Trophoblast cell (in vitro differentiated cells and primary cell): ENCODE measurements around the gene APOE.

ENCODE experiments used
- DNase-seq, 2 donors: peaks; one replicate each; pipeline ENCODE4 v3.0.0-alpha.2; 2016
- H2AFZ ChIP-seq: 2 replicates; pipeline ENCODE4 v1.6.1; 2013; ENCODE audit warnings: low read length, moderate library complexity, mild to moderate bottlenecking; ENCODE audit not compliant: insufficient read depth, poor library complexity
- H2AK5ac ChIP-seq: 2 replicates; pipeline ENCODE4 v1.6.1; 2013; ENCODE audit warnings: mild to moderate bottlenecking, low read length
- H2BK120ac ChIP-seq: 2 replicates; pipeline ENCODE4 v1.6.1; 2013; ENCODE audit warnings: low read length, mild to moderate bottlenecking, moderate library complexity; ENCODE audit not compliant: insufficient read depth, poor library complexity
- H2BK12ac ChIP-seq: 2 replicates; pipeline ENCODE4 v1.6.1; 2013; ENCODE audit warnings: mild to moderate bottlenecking, low read length, moderate library complexity
- H2BK5ac ChIP-seq: 2 replicates; pipeline ENCODE4 v1.6.1; 2013; ENCODE audit warnings: low read length, low read depth, moderate library complexity, mild to moderate bottlenecking; ENCODE audit not compliant: poor library complexity
- H3K14ac ChIP-seq: 2 replicates; pipeline ENCODE4 v1.6.1; 2013; ENCODE audit warnings: mild to moderate bottlenecking, low read length
- H3K18ac ChIP-seq: 2 replicates; pipeline ENCODE4 v1.6.1; 2013; ENCODE audit warnings: mild to moderate bottlenecking, low read length
- H3K23ac ChIP-seq: 2 replicates; pipeline ENCODE4 v1.6.1; 2013; ENCODE audit warnings: low read length
- H3K27ac ChIP-seq: 2 replicates; pipeline ENCODE4 v1.5.1; 2013; ENCODE audit warnings: low read depth, mild to moderate bottlenecking, inconsistent platforms, low read length, moderate library complexity
- H3K27me3 ChIP-seq: 2 replicates; pipeline ENCODE4 v1.6.1; 2013; ENCODE audit warnings: inconsistent platforms, mild to moderate bottlenecking, low read length, moderate library complexity; ENCODE audit not compliant: insufficient read depth
- H3K36me3 ChIP-seq, 2 experiments: 1 replicate in 1 of 2; 2 replicates in 1 of 2; pipeline ENCODE4 v1.6.1; 2013; ENCODE audit warnings: low read length in 2 of 2, mild to moderate bottlenecking in 2 of 2, moderate library complexity in 1 of 2; ENCODE audit not compliant: insufficient read depth in 2 of 2, control insufficient read depth in 1 of 2
- H3K4ac ChIP-seq: 2 replicates; pipeline ENCODE4 v1.6.1; 2013; ENCODE audit warnings: low read depth, mild to moderate bottlenecking, low read length, moderate library complexity
- H3K4me1 ChIP-seq, 2 experiments: 1 replicate in 1 of 2; 2 replicates in 1 of 2; pipeline ENCODE4 v1.6.1; 2013; ENCODE audit warnings: low read length in 2 of 2, mild to moderate bottlenecking in 2 of 2, moderate library complexity in 1 of 2; ENCODE audit not compliant: insufficient read depth in 2 of 2, control insufficient read depth in 1 of 2
- H3K4me2 ChIP-seq: 2 replicates; pipeline ENCODE4 v1.6.1; 2013; ENCODE audit warnings: inconsistent platforms, mild to moderate bottlenecking, low read length, moderate library complexity
- H3K4me3 ChIP-seq: 2 replicates; pipeline ENCODE4 v1.5.1; 2013; ENCODE audit warnings: mild to moderate bottlenecking, low read depth, low read length, inconsistent platforms
- H3K79me1 ChIP-seq: one replicate; pipeline ENCODE4 v1.6.1; 2013; ENCODE audit warnings: low read length
- H3K79me2 ChIP-seq: 2 replicates; pipeline ENCODE4 v1.6.1; 2013; ENCODE audit warnings: low read length, mild to moderate bottlenecking; ENCODE audit not compliant: control insufficient read depth, insufficient read depth, poor library complexity
- H3K9ac ChIP-seq: 2 replicates; pipeline ENCODE4 v1.6.1; 2013; ENCODE audit warnings: mild to moderate bottlenecking, low read length
- H3K9me3 ChIP-seq: 2 replicates; pipeline ENCODE4 v1.6.1; 2013; ENCODE audit warnings: low read depth, mild to moderate bottlenecking, control low read depth, inconsistent platforms, low read length; ENCODE audit not compliant: insufficient read depth
- H4K12ac ChIP-seq: 2 replicates; pipeline ENCODE4 v1.6.1; 2013; ENCODE audit warnings: low read depth, mild to moderate bottlenecking, low read length, moderate library complexity
- H4K8ac ChIP-seq: 2 replicates; pipeline ENCODE4 v1.6.1; 2013; ENCODE audit warnings: low read depth, mild to moderate bottlenecking, low read length, moderate library complexity
- H4K91ac ChIP-seq: one replicate; pipeline ENCODE4 v1.6.1; 2013; ENCODE audit warnings: low read depth, mild to moderate bottlenecking, low read length, moderate library complexity
- WGBS: extraction: QIAGEN DNeasy Blood & Tissue Kit; methylation state at CpG from one replicate; pipeline ENCODE4 v1.1.7; 2013; ENCODE audit warnings: missing lambda C conversion rate; ENCODE audit not compliant: insufficient read length, insufficient coverage; ENCODE audit errors: extremely low coverage; 5-methylcytosine and 5-hydroxymethylcytosine counted together

Gene APOE

DNA sequence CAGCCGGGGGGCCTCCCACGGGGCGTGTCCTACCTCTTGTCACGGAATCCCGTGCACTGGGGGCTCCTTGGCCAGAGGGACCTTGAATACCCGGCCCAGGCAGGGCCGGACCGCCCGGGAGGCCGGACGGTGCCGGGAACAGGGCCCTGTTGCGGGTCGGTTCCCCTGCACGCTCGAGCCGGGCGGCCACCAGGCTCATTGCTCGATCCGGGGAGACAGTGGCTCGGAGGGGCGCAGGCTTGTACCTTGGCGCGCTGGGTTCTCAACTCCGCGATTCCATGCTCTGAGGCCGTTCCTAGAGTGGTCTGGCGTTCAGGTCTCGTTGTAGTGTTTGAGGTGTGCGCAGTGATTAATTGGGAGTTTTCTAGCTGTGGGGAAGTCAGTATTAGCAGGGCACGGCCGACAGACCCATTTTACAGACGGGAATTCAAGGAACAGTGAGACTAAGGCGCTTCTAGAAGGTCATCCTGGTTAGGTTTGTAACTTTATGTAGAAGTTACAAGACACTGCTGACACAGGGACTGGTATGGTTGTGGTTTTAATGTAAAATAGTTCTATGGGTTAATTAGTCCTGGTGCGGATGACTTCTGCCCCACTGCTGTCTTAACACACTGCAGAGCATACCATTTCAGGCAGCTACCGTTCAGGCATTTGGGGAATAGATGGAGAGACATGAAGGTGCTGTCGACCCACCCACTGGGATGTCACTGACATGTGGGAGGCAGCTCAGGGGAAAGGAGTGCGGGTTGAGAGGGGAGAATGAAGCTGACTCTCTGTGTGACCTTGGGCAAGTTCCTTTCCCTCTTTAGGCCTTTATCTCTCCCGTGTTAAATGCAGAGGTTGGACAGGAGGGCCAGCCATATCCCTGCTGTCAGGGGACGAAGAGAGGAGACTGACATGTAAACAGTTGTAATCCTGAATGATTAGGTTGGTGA lies 50.2 kb downstream of the APOE start:
- peak overlapping the region; percentile 87 for H3K18ac ChIP-seq
- peak overlapping the region; percentile 89 for H2BK120ac ChIP-seq
- peaks cover 8 to 14% of the 10 kb centered on the region in 2 experiments for H3K4me1 ChIP-seq
- peak overlapping the region; percentile 98 for H3K4ac ChIP-seq
- DNase-seq: peak in 1 of 2 donors; percentile 19
- peak overlapping the region; percentile 99 for H3K4me3 ChIP-seq
- H2BK5ac ChIP-seq: peak overlapping the region; percentile 22
- H3K36me3 ChIP-seq: peaks cover 0 to 13% of the 10 kb centered on the region in 2 experiments
- peak overlapping the region; percentile 71 for H4K12ac ChIP-seq
- no peaks in the 10 kb centered on the region for H3K27me3 ChIP-seq
- peak overlapping the region; percentile 70 for H4K8ac ChIP-seq
- H3K23ac ChIP-seq: no peak overlapping the region
- H4K91ac ChIP-seq: peak overlapping the region; percentile 53
- peak overlapping the region; percentile 91 for H3K4me2 ChIP-seq
- H3K79me1 ChIP-seq: peaks cover 11% of the 10 kb centered on the region
- peak overlapping the region; percentile 78 for H2AFZ ChIP-seq
- peak overlapping the region; percentile 99 for H3K9ac ChIP-seq
- peak overlapping the region; percentile 78 for H3K14ac ChIP-seq
- H2AK5ac ChIP-seq: peak overlapping the region; percentile 92
- H2BK12ac ChIP-seq: peak overlapping the region; percentile 34
- H3K9me3 ChIP-seq: no peaks in the 10 kb centered on the region
- peaks cover 16% of the 10 kb centered on the region for H3K79me2 ChIP-seq
- H3K27ac ChIP-seq: no peak overlapping the region
- WGBS: no CpG with 5 or more reads among the region's 40 CpGs

DNA sequence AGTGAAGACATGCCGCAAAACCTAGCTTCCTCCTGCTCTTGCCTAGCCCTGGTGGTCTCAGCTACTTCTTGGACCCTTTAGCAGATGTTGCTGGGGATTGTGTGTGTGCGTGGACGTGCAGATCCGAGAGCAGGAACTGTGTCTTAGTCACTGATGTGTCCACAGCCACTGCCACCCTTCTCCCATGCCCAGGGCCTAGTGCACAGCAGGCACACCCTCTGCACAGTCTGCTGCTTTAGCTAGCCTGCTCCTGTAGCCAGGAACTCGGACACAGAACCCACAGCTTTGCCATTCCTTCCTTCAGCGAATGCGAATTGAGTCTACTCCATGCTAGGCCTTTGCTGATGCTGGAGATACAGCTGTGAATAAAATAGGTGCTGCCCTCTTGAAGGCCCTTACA lies 51.9 kb downstream of the APOE start:
- Histone ChIP-seq H3K36me3 (peaks cover 8 to 19% of the 10 kb centered on the region in 2 experiments), H3K79me2 (peaks cover 16% of the 10 kb centered on the region), H4K91ac (no peak overlapping the region), H3K9me3 (no peaks in the 10 kb centered on the region), H3K4ac (peak overlapping the region; percentile 67), H3K27me3 (no peaks in the 10 kb centered on the region), H3K4me3 (no peak overlapping the region), H3K4me2 (no peak overlapping the region), H4K8ac (no peak overlapping the region), H4K12ac (no peak overlapping the region), H3K4me1 (peaks cover 6 to 11% of the 10 kb centered on the region in 2 experiments), H3K9ac (no peak overlapping the region), H2AK5ac (no peak overlapping the region), H3K79me1 (peaks cover 11% of the 10 kb centered on the region), H2AFZ (no peak overlapping the region), H3K14ac (no peak overlapping the region), H3K27ac (no peak overlapping the region), H2BK12ac (no peak overlapping the region), H3K18ac (no peak overlapping the region), H2BK5ac (no peak overlapping the region), H3K23ac (no peak overlapping the region), H2BK120ac (no peak overlapping the region)
- no CpG with 5 or more reads among the region's 7 CpGs for WGBS
- no peak for DNase-seq

DNA sequence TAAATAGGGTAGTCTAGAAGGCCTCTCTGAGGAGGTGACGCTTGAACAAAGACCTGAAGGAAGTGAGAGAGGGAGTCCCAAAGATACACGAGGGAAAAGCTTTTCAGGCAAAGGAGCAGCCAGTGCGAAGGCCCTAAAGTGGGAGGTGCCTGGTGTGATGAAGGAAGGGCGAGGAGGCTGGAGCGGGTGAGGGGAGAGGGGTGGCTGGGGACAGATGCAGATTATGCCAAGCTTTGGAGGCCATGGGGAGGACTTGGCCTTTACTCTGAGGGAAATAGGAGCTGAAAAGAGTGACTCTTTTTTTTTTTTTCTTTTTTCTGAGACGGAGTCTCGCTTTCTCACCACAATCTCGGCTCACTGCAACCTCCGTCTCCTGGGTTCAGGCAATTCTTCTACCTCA lies 52.5 kb downstream of the APOE start:
- no peak overlapping the region for H2BK120ac ChIP-seq

More for the DNA sequence above, 52.5 kb downstream of the APOE start:
- Histone ChIP-seq H3K14ac (no peak overlapping the region), H4K91ac (no peak overlapping the region), H3K36me3 (peaks cover 11 to 19% of the 10 kb centered on the region in 2 experiments), H3K18ac (no peak overlapping the region), H2AK5ac (no peak overlapping the region), H3K4me2 (no peak overlapping the region), H4K8ac (no peak overlapping the region), H3K79me2 (peaks cover 16% of the 10 kb centered on the region), H3K9me3 (no peaks in the 10 kb centered on the region), H3K27me3 (no peaks in the 10 kb centered on the region), H3K4ac (peak overlapping the region; percentile 50), H3K9ac (no peak overlapping the region), H3K23ac (no peak overlapping the region), H3K27ac (no peak overlapping the region), H3K4me1 (peaks cover 6 to 11% of the 10 kb centered on the region in 2 experiments), H2AFZ (no peak overlapping the region), H2BK12ac (no peak overlapping the region), H4K12ac (no peak overlapping the region), H3K4me3 (no peak overlapping the region), H3K79me1 (peaks cover 11% of the 10 kb centered on the region), H2BK5ac (no peak overlapping the region)
- DNase-seq: no peak
- WGBS: no CpG with 5 or more reads among the region's 9 CpGs
